GM12878 (cell line): ENCODE data around the gene EN1. TPM values are rescaled to one million over a fixed set of nuclear protein-coding genes. Genes with fewer than 3 reads are reported as not detected.

Source experiments
- ATAC-seq: fragments of 200-7000 bp; cut with Tn5 transposase; 3 replicates; pipeline ENCODE4 v1.9.1; 2020; ENCODE audit warnings: mild to moderate bottlenecking, moderate library complexity
- BruUV-seq: library from RNA; stranded (reverse); fragments of 400-500 nt; replicated peaks from 2 replicates; lab custom pipeline; 2021; lab: Mats Ljungman, UMichigan
- CTCF ChIA-PET: fragments of 300-600 bp; sonication (Branson Sonifier 250); formaldehyde crosslinking; extraction: SDS; loops from one replicate; lab custom pipeline; 2021; ENCODE audit warnings: inconsistent platforms; lab: Yijun Ruan, JAX
- POLR2A ChIA-PET: fragments of 350-600 bp; formaldehyde crosslinking; extraction: SDS; loops from one replicate; lab custom pipeline; 2021; ENCODE audit warnings: inconsistent platforms; lab: Charles Lee
- RAD21 ChIA-PET: fragments of 300-600 bp; sonication (Branson Sonifier 250); formaldehyde crosslinking; loops from one replicate; lab custom pipeline; 2023; ENCODE audit warnings: antibody characterized with exemption; ENCODE audit not compliant: unreplicated experiment; lab: Charles Lee
- SMC1A ChIA-PET: fragments of 300-600 bp; sonication (Branson Sonifier 250); formaldehyde crosslinking; loops from one replicate; lab custom pipeline; 2023; ENCODE audit not compliant: unreplicated experiment, uncharacterized antibody; lab: Charles Lee
- DNase-seq: peaks from one replicate; pipeline ENCODE4 v3.0.0-alpha.2; 2011; ENCODE audit warnings: low read depth, low spot score
- FAIRE-seq: peaks from 3 replicates; lab custom pipeline; 2011; peaks lifted over from hg19 to GRCh38; lab: Jason Lieb, UNC
- H2AFZ ChIP-seq: 2 replicates; pipeline ENCODE4 v1.6.0; 2011; ENCODE audit warnings: low read depth, low read length, control low read depth; ENCODE audit not compliant: control insufficient read depth
- H3K27ac ChIP-seq: 2 replicates; pipeline ENCODE4 v1.5.1; 2011; ENCODE audit warnings: control low read depth; ENCODE audit not compliant: control insufficient read depth, insufficient read depth
- H3K27me3 ChIP-seq, 2 experiments: replicated peaks in 1 of 2; 2 replicates each; pipeline versions ENCODE4 v1.6.0 to v1.6.1; 2011; ENCODE audit warnings: low read length in 1 of 2; ENCODE audit not compliant: control insufficient read depth in 2 of 2, insufficient read depth in 2 of 2
- H3K36me3 ChIP-seq, 2 experiments: 2 replicates each; pipeline ENCODE4 v1.5.1; 2011; ENCODE audit warnings: low read length in 1 of 2; ENCODE audit not compliant: control insufficient read depth in 2 of 2, insufficient read depth in 2 of 2
- H3K4me1 ChIP-seq: 2 replicates; pipeline ENCODE4 v1.6.1; 2011; ENCODE audit warnings: mild to moderate bottlenecking, low read length, moderate library complexity, mixed read lengths; ENCODE audit not compliant: control insufficient read depth, insufficient read depth
- H3K4me2 ChIP-seq: 2 replicates; pipeline ENCODE4 v1.6.0; 2011; ENCODE audit warnings: control low read depth; ENCODE audit not compliant: control insufficient read depth, insufficient read depth
- H3K4me3 ChIP-seq: fragments of 200-600 bp; sonication (generic); 2 replicates; pipeline ENCODE4 v1.5.1; 2016
- H3K79me2 ChIP-seq: 2 replicates; pipeline ENCODE4 v1.6.0; 2011; ENCODE audit warnings: low read length; ENCODE audit not compliant: control insufficient read depth, insufficient read depth
- H3K9ac ChIP-seq: 2 replicates; pipeline ENCODE4 v1.8.0; 2011; ENCODE audit warnings: low read length, control low read depth, mixed read lengths; ENCODE audit not compliant: control insufficient read depth, insufficient read depth
- H3K9me3 ChIP-seq: replicated peaks from 3 replicates; pipeline ENCODE4 v1.5.1; 2011; ENCODE audit warnings: mild to moderate bottlenecking, low read length; ENCODE audit not compliant: control insufficient read depth, insufficient read depth
- H4K20me1 ChIP-seq: 2 replicates; pipeline ENCODE4 v1.6.0; 2011; ENCODE audit not compliant: control insufficient read depth, insufficient read depth
- CBFB ChIP-seq: IDR thresholded peaks from 2 replicates; pipeline ENCODE4 v1.6.1; 2016; ENCODE audit warnings: antibody characterized with exemption, low read depth
- CBX5 ChIP-seq: sonication (generic); IDR thresholded peaks from 2 replicates; pipeline ENCODE4 v1.6.1; 2016; ENCODE audit warnings: low read depth, moderate library complexity, mild to moderate bottlenecking, inconsistent platforms
- CUX1 ChIP-seq: IDR thresholded peaks from 2 replicates; pipeline ENCODE4 v1.6.1; 2012; ENCODE audit warnings: improper control_type of control experiment, low read depth, low read length; ENCODE audit not compliant: insufficient replicate concordance
- EED ChIP-seq: sonication (generic); IDR thresholded peaks from 2 replicates; pipeline ENCODE4 v1.6.1; 2016; ENCODE audit warnings: antibody characterized with exemption, low read depth
- NR2F1 ChIP-seq: fragments of 450-650 bp; conservative IDR thresholded peaks from 2 replicates; pipeline ENCODE4 v1.6.1; 2017; ENCODE audit warnings: mild to moderate bottlenecking
- POLR2AphosphoS2 ChIP-seq: IDR thresholded peaks from 2 replicates; pipeline ENCODE4 v1.6.1; 2011; ENCODE audit warnings: low read depth, mild to moderate bottlenecking, low read length, improper control_type of control experiment, moderate library complexity
- RAD51 ChIP-seq: fragments of 450-650 bp; IDR thresholded peaks from 2 replicates; pipeline ENCODE4 v1.6.1; 2016; ENCODE audit warnings: moderate library complexity, mild to moderate bottlenecking, inconsistent platforms
- RCOR1 ChIP-seq: conservative IDR thresholded peaks from 2 replicates; pipeline ENCODE4 v1.6.1; 2012; ENCODE audit warnings: low read depth, low read length, improper control_type of control experiment
- TCF12 ChIP-seq: IDR thresholded peaks from 2 replicates; pipeline ENCODE4 v1.6.1; 2011; ENCODE audit warnings: low read depth, mild to moderate bottlenecking, low read length
- ZNF24 ChIP-seq: fragments of 450-650 bp; IDR thresholded peaks from 2 replicates; pipeline ENCODE4 v1.6.1; 2017; ENCODE audit warnings: antibody characterized with exemption, mild to moderate bottlenecking
- WGBS: methylation state at CpG from one replicate; pipeline ENCODE4 v1.1.6; 2016; ENCODE audit warnings: low lambda C conversion rate; ENCODE audit not compliant: insufficient replicate concordance, insufficient coverage; ENCODE audit errors: missing lambda C conversion rate; 5-methylcytosine and 5-hydroxymethylcytosine counted together
- in situ Hi-C: fragments of 300-500 bp; cut with MboI; formaldehyde crosslinking; loops from 9 replicates; pipeline ENCODE4 v1.14.3; 2018; ENCODE audit warnings: mixed read lengths
- intact Hi-C: fragments of 100-400 bp; cut with micrococcal nuclease; formaldehyde crosslinking; loops from one replicate; pipeline ENCODE4 v1.14.2; 2022; ENCODE audit not compliant: unreplicated experiment
- polyA plus RNA-seq, 11 experiments: library from polyadenylated mRNA; depleted of rRNA in 4 of 11; unstranded in 6 of 11; stranded (reverse) in 5 of 11; fragments of >200 nt; fragmentation: Nextera tagmentation in 4 of 11; fragmentation: Illumina TruSeq in 1 of 11; extraction: Ambion mirVana in 4 of 11; extraction: Trizol in 1 of 11; gene quantifications; 1 replicate in 1 of 11; 2 replicates in 10 of 11; pipeline versions ENCODE4 v1.2.1 to v1.2.3, GENCODE V29; 2011 to 2016; ENCODE audit warnings: inconsistent platforms in 2 of 11, missing spikeins in 2 of 11, low read depth in 1 of 11
- total RNA-seq, 4 experiments: library from RNA; depleted of rRNA in 3 of 4; stranded (reverse); fragments of >200 nt in 3 of 4; fragmentation: Illumina TruSeq in 1 of 4; extraction: Trizol in 1 of 4; gene quantifications; 2 replicates each; pipeline versions ENCODE4 v1.2.1 to v1.2.3, GENCODE V29; 2013 to 2021
- TF ChIP-seq, protein P1 (sequence below): fragments of 450-650 bp; IDR thresholded peaks from 2 replicates; pipeline ENCODE4 v1.6.1; 2017; ENCODE audit warnings: low read depth, mild to moderate bottlenecking, moderate library complexity
- TF ChIP-seq, protein P2 (sequence below): fragments of 150-350 bp; IDR thresholded peaks from 2 replicates; pipeline ENCODE4 v1.6.1; 2016; ENCODE audit warnings: low read depth, low read length
- TF ChIP-seq, protein P3 (sequence below): fragments of 450-650 bp; IDR thresholded peaks from 2 replicates; pipeline ENCODE4 v1.6.1; 2017; ENCODE audit warnings: mild to moderate bottlenecking

EN1 gene
- total and polyA plus RNA-seq, 10 of the 15 experiments (the other 5 are each of a cell fraction or from before 2014, with no cell fraction given), result not detected

DNA sequence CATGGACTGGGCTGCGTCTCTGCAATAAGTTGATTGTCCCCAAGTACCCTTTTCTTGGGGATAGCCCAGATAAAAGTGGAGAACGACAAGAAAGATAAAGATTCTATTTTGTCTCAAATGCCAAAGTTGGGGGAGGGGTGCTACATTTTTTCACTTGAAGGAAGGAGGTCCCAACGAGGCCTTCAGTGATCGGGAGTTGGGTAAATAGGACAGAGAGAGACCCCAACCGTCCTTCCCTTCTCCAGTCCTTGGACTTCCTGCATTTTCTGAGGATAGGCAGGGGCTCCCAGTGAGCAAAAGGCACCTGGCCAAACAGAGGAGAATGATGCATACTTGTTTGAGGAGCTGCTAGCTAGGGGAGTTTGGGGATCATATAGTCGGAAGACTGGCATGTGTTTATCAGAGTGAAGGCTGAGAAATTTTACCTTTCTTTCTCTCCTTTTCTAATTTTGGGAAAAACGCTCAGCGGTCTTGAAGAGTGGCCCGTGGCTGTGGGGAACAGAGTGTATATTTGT is 3.5 kb upstream of the EN1 start:
- WGBS, result 10% methylated on average over 9 of the region's 9 CpGs
- Histone ChIP-seq H3K4me2 (no peak overlapping the region), H3K9me3 (no peaks in the 10 kb centered on the region), H3K27ac (no peak overlapping the region), H3K79me2 (no peaks in the 10 kb centered on the region), H2AFZ (no peak overlapping the region), H3K27me3 (peaks cover 9 to 21% of the 10 kb centered on the region in 2 experiments), H3K4me1 (no peaks in the 10 kb centered on the region), H3K4me3 (no peak overlapping the region), H3K36me3 (no peaks in the 10 kb centered on the region), H4K20me1 (no peaks in the 10 kb centered on the region), H3K9ac (no peak overlapping the region)
- ChIA-PET CTCF (no interaction called here), POLR2A (no interaction called here), RAD21 (no interaction called here), SMC1A (no interaction called here)
- DNase-seq, result no peak
- FAIRE-seq, result no peak
- BruUV-seq, result no TSS peak
- in situ Hi-C loops, result loop anchor here (25.0 kb wide), 1 partner anchor 814 kb away; no protein-coding TSS in a partner anchor
- no peak for ATAC-seq
- intact Hi-C loops, result no loop called here
- TF ChIP-seq RAD51 (no peak), CUX1 (no peak), CBX5 (no peak), TCF12 (no peak), CBFB (no peak), RCOR1 (no peak), NR2F1 (no peak), ZNF24 (no peak), EED (no peak), POLR2AphosphoS2 (no peak)
- TF ChIP-seq, protein P1, sequence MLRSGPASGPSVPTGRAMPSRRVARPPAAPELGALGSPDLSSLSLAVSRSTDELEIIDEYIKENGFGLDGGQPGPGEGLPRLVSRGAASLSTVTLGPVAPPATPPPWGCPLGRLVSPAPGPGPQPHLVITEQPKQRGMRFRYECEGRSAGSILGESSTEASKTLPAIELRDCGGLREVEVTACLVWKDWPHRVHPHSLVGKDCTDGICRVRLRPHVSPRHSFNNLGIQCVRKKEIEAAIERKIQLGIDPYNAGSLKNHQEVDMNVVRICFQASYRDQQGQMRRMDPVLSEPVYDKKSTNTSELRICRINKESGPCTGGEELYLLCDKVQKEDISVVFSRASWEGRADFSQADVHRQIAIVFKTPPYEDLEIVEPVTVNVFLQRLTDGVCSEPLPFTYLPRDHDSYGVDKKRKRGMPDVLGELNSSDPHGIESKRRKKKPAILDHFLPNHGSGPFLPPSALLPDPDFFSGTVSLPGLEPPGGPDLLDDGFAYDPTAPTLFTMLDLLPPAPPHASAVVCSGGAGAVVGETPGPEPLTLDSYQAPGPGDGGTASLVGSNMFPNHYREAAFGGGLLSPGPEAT, result no peak
- TF ChIP-seq, protein P2, sequence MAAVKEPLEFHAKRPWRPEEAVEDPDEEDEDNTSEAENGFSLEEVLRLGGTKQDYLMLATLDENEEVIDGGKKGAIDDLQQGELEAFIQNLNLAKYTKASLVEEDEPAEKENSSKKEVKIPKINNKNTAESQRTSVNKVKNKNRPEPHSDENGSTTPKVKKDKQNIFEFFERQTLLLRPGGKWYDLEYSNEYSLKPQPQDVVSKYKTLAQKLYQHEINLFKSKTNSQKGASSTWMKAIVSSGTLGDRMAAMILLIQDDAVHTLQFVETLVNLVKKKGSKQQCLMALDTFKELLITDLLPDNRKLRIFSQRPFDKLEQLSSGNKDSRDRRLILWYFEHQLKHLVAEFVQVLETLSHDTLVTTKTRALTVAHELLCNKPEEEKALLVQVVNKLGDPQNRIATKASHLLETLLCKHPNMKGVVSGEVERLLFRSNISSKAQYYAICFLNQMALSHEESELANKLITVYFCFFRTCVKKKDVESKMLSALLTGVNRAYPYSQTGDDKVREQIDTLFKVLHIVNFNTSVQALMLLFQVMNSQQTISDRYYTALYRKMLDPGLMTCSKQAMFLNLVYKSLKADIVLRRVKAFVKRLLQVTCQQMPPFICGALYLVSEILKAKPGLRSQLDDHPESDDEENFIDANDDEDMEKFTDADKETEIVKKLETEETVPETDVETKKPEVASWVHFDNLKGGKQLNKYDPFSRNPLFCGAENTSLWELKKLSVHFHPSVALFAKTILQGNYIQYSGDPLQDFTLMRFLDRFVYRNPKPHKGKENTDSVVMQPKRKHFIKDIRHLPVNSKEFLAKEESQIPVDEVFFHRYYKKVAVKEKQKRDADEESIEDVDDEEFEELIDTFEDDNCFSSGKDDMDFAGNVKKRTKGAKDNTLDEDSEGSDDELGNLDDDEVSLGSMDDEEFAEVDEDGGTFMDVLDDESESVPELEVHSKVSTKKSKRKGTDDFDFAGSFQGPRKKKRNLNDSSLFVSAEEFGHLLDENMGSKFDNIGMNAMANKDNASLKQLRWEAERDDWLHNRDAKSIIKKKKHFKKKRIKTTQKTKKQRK, result no peak
- TF ChIP-seq, protein P3, sequence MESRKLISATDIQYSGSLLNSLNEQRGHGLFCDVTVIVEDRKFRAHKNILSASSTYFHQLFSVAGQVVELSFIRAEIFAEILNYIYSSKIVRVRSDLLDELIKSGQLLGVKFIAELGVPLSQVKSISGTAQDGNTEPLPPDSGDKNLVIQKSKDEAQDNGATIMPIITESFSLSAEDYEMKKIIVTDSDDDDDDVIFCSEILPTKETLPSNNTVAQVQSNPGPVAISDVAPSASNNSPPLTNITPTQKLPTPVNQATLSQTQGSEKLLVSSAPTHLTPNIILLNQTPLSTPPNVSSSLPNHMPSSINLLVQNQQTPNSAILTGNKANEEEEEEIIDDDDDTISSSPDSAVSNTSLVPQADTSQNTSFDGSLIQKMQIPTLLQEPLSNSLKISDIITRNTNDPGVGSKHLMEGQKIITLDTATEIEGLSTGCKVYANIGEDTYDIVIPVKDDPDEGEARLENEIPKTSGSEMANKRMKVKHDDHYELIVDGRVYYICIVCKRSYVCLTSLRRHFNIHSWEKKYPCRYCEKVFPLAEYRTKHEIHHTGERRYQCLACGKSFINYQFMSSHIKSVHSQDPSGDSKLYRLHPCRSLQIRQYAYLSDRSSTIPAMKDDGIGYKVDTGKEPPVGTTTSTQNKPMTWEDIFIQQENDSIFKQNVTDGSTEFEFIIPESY, result no peak
